Right renal pelvis (tissue), 4 donors: Measurements from ENCODE around the gene SCLY. TPM values are rescaled to one million over a fixed set of nuclear protein-coding genes. Genes with fewer than 3 reads are reported as not detected.

ENCODE experiments used
- polyA plus RNA-seq, 4 donors: library from polyadenylated mRNA; unstranded; fragments of 120-200 nt; gene quantifications; one replicate each; pipeline ENCODE4 v1.2.1, GENCODE V29; 2013; ENCODE audit not compliant: insufficient read length in 4 of 4

Gene SCLY
- polyA plus RNA-seq, 4 donors = 25.3 to 30.3 (median 27.5) TPM

Other genes with a start within 250 kb of the SCLY start
- 10 to 100 TPM in 1 of 4 donors, 1 to 10 TPM in 3; 3.1 to 11.2 (median 5.1) TPM for gene RAMP1, start 201.4 kb upstream of the SCLY start, polyA plus RNA-seq
- gene UBE2F, start 94.0 kb upstream of the SCLY start, polyA plus RNA-seq = 10 to 100 TPM; 48.0 to 51.0 (median 48.7) TPM
- gene ESPNL, start 39.3 kb downstream of the SCLY start, polyA plus RNA-seq = 1 to 10 TPM in 3 of 4 donors, under 1 TPM in 1; 0.53 to 2.3 (median 1.6) TPM
- gene KLHL30, start 77.7 kb downstream of the SCLY start, polyA plus RNA-seq = under 1 TPM; 0.17 to 0.47 (median 0.33) TPM
- gene ERFE, start 98.0 kb downstream of the SCLY start, polyA plus RNA-seq = 1 to 10 TPM; 4.5 to 7.0 (median 6.0) TPM
- gene ILKAP, start 142.7 kb downstream of the SCLY start, polyA plus RNA-seq = 10 to 100 TPM; 39.9 to 44.6 (median 41.8) TPM
- gene HES6, start 179.0 kb downstream of the SCLY start, polyA plus RNA-seq = 10 to 100 TPM in 1 of 4 donors, 1 to 10 TPM in 3; 4.6 to 10.3 (median 5.2) TPM
- gene PER2, start 227.6 kb downstream of the SCLY start, polyA plus RNA-seq = 1 to 10 TPM; 5.0 to 6.1 (median 5.9) TPM